GM21360 (cell line): ENCODE measurements around the gene GAB3.

Source experiments
- ATAC-seq: cut with Tn5 transposase; IDR thresholded peaks from one replicate; pipeline ENCODE4 v1.9.1; 2021; ENCODE audit warnings: mild to moderate bottlenecking, moderate library complexity; ENCODE audit not compliant: unreplicated experiment

Gene GAB3

GRCh38 chrX:154751669-154752271, 893 bp upstream of the GAB3 start:
- ATAC-seq, result no peak

GRCh38 chrX:154751203-154751668, 359 bp upstream of the GAB3 start:
- ATAC-seq, result no peak

- no peak for ATAC-seq
These were observed 1.0 kb downstream of the GAB3 start for GRCh38 chrX:154749856-154750255.

GRCh38 chrX:154748712-154749339, 2.1 kb downstream of the GAB3 start:
- ATAC-seq, result peak; percentile 77

- ATAC-seq, result no peak
These were observed 8.3 kb downstream of the GAB3 start for GRCh38 chrX:154742613-154743012.

- no peak for ATAC-seq
These were observed 10.9 kb downstream of the GAB3 start for GRCh38 chrX:154739952-154740465.

GRCh38 chrX:154738011-154738738, 12.7 kb downstream of the GAB3 start:
- ATAC-seq, result no peak

GRCh38 chrX:154737136-154737535, 13.7 kb downstream of the GAB3 start:
- ATAC-seq, result no peak

GRCh38 chrX:154735695-154736393, 15.0 kb downstream of the GAB3 start:
- ATAC-seq, result no peak

GRCh38 chrX:154734061-154734781, 16.7 kb downstream of the GAB3 start:
- no peak for ATAC-seq

GRCh38 chrX:154733066-154733425, 17.8 kb downstream of the GAB3 start:
- ATAC-seq, result no peak

- no peak for ATAC-seq
These were observed 18.3 kb downstream of the GAB3 start for GRCh38 chrX:154732421-154733065.

GRCh38 chrX:154731881-154732280, 19.0 kb downstream of the GAB3 start:
- ATAC-seq, result no peak

GRCh38 chrX:154731184-154731583, 19.7 kb downstream of the GAB3 start:
- ATAC-seq, result no peak

GRCh38 chrX:154730253-154730891, 20.5 kb downstream of the GAB3 start:
- no peak for ATAC-seq

- ATAC-seq, result no peak
These were observed 21.4 kb downstream of the GAB3 start for GRCh38 chrX:154729439-154729838.

GRCh38 chrX:154728431-154729190, 22.3 kb downstream of the GAB3 start:
- no peak for ATAC-seq

GRCh38 chrX:154727871-154728270, 23.0 kb downstream of the GAB3 start:
- ATAC-seq, result no peak

- ATAC-seq, result no peak
These were observed 23.5 kb downstream of the GAB3 start for GRCh38 chrX:154727418-154727817.
